HepG2 (cell line): ENCODE measurements around the gene C2orf80. TPM values are rescaled to one million over a fixed set of nuclear protein-coding genes. Genes with fewer than 3 reads are reported as not detected.

ENCODE experiments used
- ATF7 ChIP-seq, 2 experiments: fragments of 450-650 bp in 1 of 2; sonication (generic) in 1 of 2; formaldehyde crosslinking in 1 of 2; IDR thresholded peaks; 2 replicates each; pipeline versions ENCODE4 v1.4.0 to v1.6.1; 2016 to 2020; ENCODE audit warnings: antibody characterized with exemption in 1 of 2, mild to moderate bottlenecking in 1 of 2, missing genetic modification reagents in 1 of 2
- CEBPG ChIP-seq: IDR thresholded peaks from 2 replicates; pipeline ENCODE4 v1.6.1; 2016
- EHMT2 ChIP-seq: fragments of 200-600 bp; sonication (generic); IDR thresholded peaks from 2 replicates; pipeline ENCODE4 v1.7.0; 2017; ENCODE audit warnings: antibody characterized with exemption, low read depth, low read length, borderline replicate concordance
- ELF3 ChIP-seq: IDR thresholded peaks from 2 replicates; pipeline ENCODE4 v1.6.1; 2016; ENCODE audit warnings: missing genetic modification reagents, missing compliant biosample characterization
- EZH2 ChIP-seq: conservative IDR thresholded peaks from 2 replicates; pipeline ENCODE4 v1.6.1; 2012; ENCODE audit warnings: mild to moderate bottlenecking, low read depth, low read length, moderate library complexity
- GFI1 ChIP-seq: sonication (generic); formaldehyde crosslinking; IDR thresholded peaks from 2 replicates; pipeline ENCODE4 v1.5.0; 2020; ENCODE audit warnings: missing genetic modification reagents, mild to moderate bottlenecking, borderline replicate concordance
- KDM6A ChIP-seq: IDR thresholded peaks from 2 replicates; pipeline ENCODE4 v1.6.1; 2016; ENCODE audit warnings: low read depth
- NFYB ChIP-seq: sonication (generic); formaldehyde crosslinking; IDR thresholded peaks from 2 replicates; pipeline ENCODE4 v1.4.0; 2020; ENCODE audit warnings: missing genetic modification reagents
- RFX3 ChIP-seq: IDR thresholded peaks from 2 replicates; pipeline ENCODE4 v1.6.1; 2016; ENCODE audit warnings: missing biosample characterization, missing genetic modification reagents
- SIN3B ChIP-seq: fragments of 150-350 bp; IDR thresholded peaks from 2 replicates; pipeline ENCODE4 v1.6.1; 2014; ENCODE audit warnings: low read length
- SRY ChIP-seq: sonication (generic); formaldehyde crosslinking; IDR thresholded peaks from 2 replicates; pipeline ENCODE4 v1.8.0; 2022; ENCODE audit warnings: mild to moderate bottlenecking, missing genetic modification reagents
- TEF ChIP-seq: sonication (generic); formaldehyde crosslinking; IDR thresholded peaks from 2 replicates; pipeline ENCODE4 v1.5.0; 2020; ENCODE audit warnings: missing genetic modification reagents
- ZBTB46 ChIP-seq: sonication (generic); formaldehyde crosslinking; IDR thresholded peaks from 2 replicates; pipeline ENCODE4 v1.4.0; 2020; ENCODE audit warnings: mild to moderate bottlenecking, missing genetic modification reagents, borderline replicate concordance
- ZNF10 ChIP-seq: sonication (generic); formaldehyde crosslinking; IDR thresholded peaks from 2 replicates; pipeline ENCODE4 v1.4.0; 2020; ENCODE audit warnings: mild to moderate bottlenecking, low read depth, missing genetic modification reagents, borderline replicate concordance
- ZNF333 ChIP-seq: sonication (generic); formaldehyde crosslinking; IDR thresholded peaks from 2 replicates; pipeline ENCODE4 v1.4.0; 2020; ENCODE audit warnings: mild to moderate bottlenecking, missing genetic modification reagents, borderline replicate concordance
- ZNF564 ChIP-seq: sonication (generic); formaldehyde crosslinking; IDR thresholded peaks from 2 replicates; pipeline ENCODE4 v1.8.1; 2023; ENCODE audit warnings: mild to moderate bottlenecking, missing genetic modification reagents
- ZNF616 ChIP-seq: sonication (generic); formaldehyde crosslinking; IDR thresholded peaks from 2 replicates; pipeline ENCODE4 v1.5.0; 2020; ENCODE audit warnings: low read depth, mild to moderate bottlenecking, missing genetic modification reagents
- ZNF724P ChIP-seq: sonication (generic); formaldehyde crosslinking; IDR thresholded peaks from 2 replicates; pipeline ENCODE4 v1.8.0; 2022; ENCODE audit warnings: missing genetic modification reagents, borderline replicate concordance
- ZNF761 ChIP-seq: sonication (generic); formaldehyde crosslinking; conservative IDR thresholded peaks from 2 replicates; pipeline ENCODE4 v1.4.0; 2020; ENCODE audit warnings: mild to moderate bottlenecking, missing genetic modification reagents
- ZNF772 ChIP-seq: sonication (generic); formaldehyde crosslinking; IDR thresholded peaks from 2 replicates; pipeline ENCODE4 v1.5.0; 2020; ENCODE audit warnings: mild to moderate bottlenecking, missing genetic modification reagents
- ZNF790 ChIP-seq: sonication (generic); formaldehyde crosslinking; IDR thresholded peaks from 2 replicates; pipeline ENCODE4 v1.8.0; 2022; ENCODE audit warnings: missing genetic modification reagents, mild to moderate bottlenecking, borderline replicate concordance
- ZNF83 ChIP-seq: sonication (generic); formaldehyde crosslinking; IDR thresholded peaks from 2 replicates; pipeline ENCODE4 v1.4.0; 2020; ENCODE audit warnings: missing genetic modification reagents, mild to moderate bottlenecking, borderline replicate concordance
- polyA plus RNA-seq, 8 experiments: library from polyadenylated mRNA; depleted of rRNA in 3 of 8; stranded (reverse) in 7 of 8; unstranded in 1 of 8; fragments of >200 nt; fragmentation: Illumina TruSeq in 4 of 8; extraction: Trizol in 4 of 8; gene quantifications; 2 replicates each; pipeline versions ENCODE4 v1.2.1 to v1.2.3, GENCODE V29; 2011 to 2016; ENCODE audit warnings: low read depth in 4 of 8, missing spikeins in 1 of 8, mixed read lengths in 1 of 8; ENCODE audit not compliant: insufficient read depth in 1 of 8
- total RNA-seq, 5 experiments: library from RNA; depleted of rRNA; stranded (reverse); fragments of >200 nt; fragmentation: Illumina TruSeq; extraction: Trizol; gene quantifications; 2 replicates each; pipeline ENCODE4 v1.2.3, GENCODE V29; 2016; ENCODE audit warnings: low read depth in 1 of 5
- TF ChIP-seq, protein P1 (sequence below): sonication (generic); formaldehyde crosslinking; IDR thresholded peaks from 2 replicates; pipeline ENCODE4 v1.8.0; 2022; ENCODE audit warnings: mild to moderate bottlenecking, missing genetic modification reagents, moderate library complexity
- TF ChIP-seq, protein P2 (sequence below), 2 experiments: sonication (generic) in 1 of 2; formaldehyde crosslinking in 1 of 2; IDR thresholded peaks; 2 replicates each; pipeline versions ENCODE4 v1.4.0 to v1.6.1; 2018 to 2020; ENCODE audit warnings: missing genetic modification reagents in 2 of 2, borderline replicate concordance in 1 of 2, low read depth in 1 of 2, mild to moderate bottlenecking in 1 of 2, missing biosample characterization in 1 of 2
- TF ChIP-seq, protein P3 (sequence below): sonication (generic); formaldehyde crosslinking; IDR thresholded peaks from 2 replicates; pipeline ENCODE4 v1.8.0; 2022; ENCODE audit warnings: missing genetic modification reagents, mild to moderate bottlenecking, inconsistent platforms, borderline replicate concordance

The C2orf80 gene
- total and polyA plus RNA-seq, 2 of the 13 experiments (the other 11 are each of a cell fraction or from before 2014, with no cell fraction given) = not detected

DNA sequence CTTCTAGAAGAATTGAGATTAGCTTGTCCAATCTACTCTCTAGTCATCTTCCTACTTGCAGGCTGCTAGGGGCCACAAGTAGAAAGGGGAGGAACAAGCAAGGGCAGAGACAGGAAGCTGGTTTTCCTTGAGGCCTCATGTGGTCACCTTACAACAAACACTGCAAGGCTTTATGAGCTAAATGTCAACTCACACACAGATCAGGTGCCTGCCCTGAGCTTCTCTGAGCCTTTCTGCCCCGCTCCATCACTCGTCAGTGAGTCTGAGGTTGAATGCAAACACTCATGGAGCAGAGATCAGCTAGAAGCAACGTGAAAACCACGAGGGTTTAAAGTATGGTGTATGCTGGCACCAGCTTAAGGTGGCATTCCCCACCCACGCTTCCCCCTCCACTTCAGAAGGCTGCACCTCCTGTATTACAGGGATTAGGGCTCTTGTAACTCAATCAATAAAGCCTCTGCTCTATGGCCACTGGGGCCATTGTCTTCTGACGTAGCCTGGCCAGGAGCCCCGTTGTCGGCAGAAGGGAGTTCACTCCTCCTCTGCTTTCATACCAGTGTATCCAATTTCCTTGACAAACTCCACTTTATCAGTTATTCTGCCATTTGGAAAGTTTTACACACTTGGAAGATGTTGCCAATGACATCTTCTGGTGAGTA lies 54.8 kb downstream of the C2orf80 start (continued):
- TF ChIP-seq ZBTB46 (CRISPR knock-in tag) (no peak), NFYB (CRISPR knock-in tag) (no peak), TEF (no peak), CEBPG (CRISPR knock-in tag) (no peak), KDM6A (CRISPR knock-in tag) (no peak), ZNF10 (no peak), ZNF616 (CRISPR knock-in tag) (no peak), ATF7 (IDR thresholded peaks at IDR 0.05) (no peak), ATF7 (CRISPR knock-in tag; IDR thresholded peaks at IDR 0.05) (no peak), ZNF333 (CRISPR knock-in tag) (no peak), RFX3 (CRISPR knock-in tag) (no peak), EHMT2 (no peak; the same call in none of the 2 replicates), ZNF772 (CRISPR knock-in tag) (no peak), ZNF724P (CRISPR knock-in tag) (no peak), ZNF564 (CRISPR knock-in tag) (no peak), SIN3B (no peak), ZNF83 (no peak), ZNF790 (CRISPR knock-in tag) (no peak), ELF3 (no peak; the same call in 1 of the 2 replicates), EZH2 (no peak), ZNF761 (CRISPR knock-in tag) (no peak), SRY (CRISPR knock-in tag) (no peak), GFI1 (CRISPR knock-in tag) (0 out of 2 replicates have a peak, but pooled peaks have one; percentile 23)
- TF ChIP-seq, protein P1, sequence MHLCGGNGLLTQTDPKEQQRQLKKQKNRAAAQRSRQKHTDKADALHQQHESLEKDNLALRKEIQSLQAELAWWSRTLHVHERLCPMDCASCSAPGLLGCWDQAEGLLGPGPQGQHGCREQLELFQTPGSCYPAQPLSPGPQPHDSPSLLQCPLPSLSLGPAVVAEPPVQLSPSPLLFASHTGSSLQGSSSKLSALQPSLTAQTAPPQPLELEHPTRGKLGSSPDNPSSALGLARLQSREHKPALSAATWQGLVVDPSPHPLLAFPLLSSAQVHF (CRISPR knock-in tag) = no peak
- TF ChIP-seq, protein P2, sequence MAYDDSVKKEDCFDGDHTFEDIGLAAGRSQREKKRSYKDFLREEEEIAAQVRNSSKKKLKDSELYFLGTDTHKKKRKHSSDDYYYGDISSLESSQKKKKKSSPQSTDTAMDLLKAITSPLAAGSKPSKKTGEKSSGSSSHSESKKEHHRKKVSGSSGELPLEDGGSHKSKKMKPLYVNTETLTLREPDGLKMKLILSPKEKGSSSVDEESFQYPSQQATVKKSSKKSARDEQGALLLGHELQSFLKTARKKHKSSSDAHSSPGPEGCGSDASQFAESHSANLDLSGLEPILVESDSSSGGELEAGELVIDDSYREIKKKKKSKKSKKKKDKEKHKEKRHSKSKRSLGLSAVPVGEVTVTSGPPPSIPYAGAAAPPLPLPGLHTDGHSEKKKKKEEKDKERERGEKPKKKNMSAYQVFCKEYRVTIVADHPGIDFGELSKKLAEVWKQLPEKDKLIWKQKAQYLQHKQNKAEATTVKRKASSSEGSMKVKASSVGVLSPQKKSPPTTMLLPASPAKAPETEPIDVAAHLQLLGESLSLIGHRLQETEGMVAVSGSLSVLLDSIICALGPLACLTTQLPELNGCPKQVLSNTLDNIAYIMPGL (CRISPR knock-in tag; IDR thresholded peaks at IDR 0.05; ENCODE audit: borderline replicate concordance in 1 of 2, low read depth in 1 of 2) = no peak
- TF ChIP-seq, protein P3, sequence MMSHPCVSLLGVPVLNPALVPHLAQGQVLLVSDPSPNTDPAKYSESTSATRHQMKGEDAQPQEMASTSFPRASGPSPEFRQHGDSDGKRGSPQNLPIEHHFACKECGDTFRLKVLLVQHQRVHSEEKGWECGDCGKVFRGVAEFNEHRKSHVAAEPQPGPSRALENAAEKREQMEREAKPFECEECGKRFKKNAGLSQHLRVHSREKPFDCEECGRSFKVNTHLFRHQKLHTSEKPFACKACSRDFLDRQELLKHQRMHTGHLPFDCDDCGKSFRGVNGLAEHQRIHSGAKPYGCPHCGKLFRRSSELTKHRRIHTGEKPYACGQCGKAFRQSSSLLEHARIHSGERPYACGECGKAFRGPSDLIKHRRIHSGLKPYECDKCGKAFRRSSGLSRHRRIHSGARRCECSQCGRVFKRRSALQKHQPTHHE = no peak
